Ectodermal cell (in vitro differentiated cells): ENCODE measurements around the gene FSIP1.

ENCODE experiments used
- H3K27ac ChIP-seq: 2 replicates; pipeline ENCODE4 v1.7.0; 2013; ENCODE audit warnings: mild to moderate bottlenecking, low read depth, low read length; ENCODE audit not compliant: insufficient read depth, poor library complexity, severe bottlenecking
- H3K27me3 ChIP-seq: 2 replicates; pipeline ENCODE4 v1.7.0; 2013; ENCODE audit warnings: mild to moderate bottlenecking, low read length; ENCODE audit not compliant: insufficient read depth, control insufficient read depth, poor library complexity, severe bottlenecking
- H3K36me3 ChIP-seq: one replicate; pipeline ENCODE4 v1.7.0; 2013; ENCODE audit warnings: low read length; ENCODE audit not compliant: control insufficient read depth, insufficient read depth
- H3K4me1 ChIP-seq: one replicate; pipeline ENCODE4 v1.7.0; 2013; ENCODE audit warnings: low read length; ENCODE audit not compliant: control insufficient read depth, insufficient read depth
- H3K4me3 ChIP-seq: 2 replicates; pipeline ENCODE4 v1.7.0; 2013; ENCODE audit warnings: low read depth, low read length, control low read depth; ENCODE audit not compliant: insufficient read depth
- H3K9me3 ChIP-seq: 2 replicates; pipeline ENCODE4 v1.7.0; 2013; ENCODE audit warnings: mild to moderate bottlenecking, low read length, moderate library complexity; ENCODE audit not compliant: control insufficient read depth
- whole genome bisulfite sequencing, 2 experiments: methylation state at CpG; one replicate each; pipeline ENCODE4 v1.1.7; 2013; ENCODE audit warnings: missing lambda C conversion rate in 2 of 2; 5-methylcytosine and 5-hydroxymethylcytosine counted together

Gene FSIP1

GRCh38 chr15:39643727-39644126 is 138.9 kb downstream of the FSIP1 start:
- no peaks in the 10 kb centered on the region for H3K27me3 ChIP-seq
- H3K36me3 ChIP-seq, result no peaks in the 10 kb centered on the region
- peaks cover 20% of the 10 kb centered on the region for H3K4me1 ChIP-seq
- H3K4me3 ChIP-seq, result no peak overlapping the region
- 93 to 98% methylated on average over 1 of the region's 1 CpG for WGBS, 2 experiments
- H3K9me3 ChIP-seq, result no peaks in the 10 kb centered on the region
- H3K27ac ChIP-seq, result no peak overlapping the region

- H3K27ac ChIP-seq, result peak overlapping the region; percentile 44
- H3K4me3 ChIP-seq, result no peak overlapping the region
- H3K27me3 ChIP-seq, result no peaks in the 10 kb centered on the region
- H3K9me3 ChIP-seq, result no peaks in the 10 kb centered on the region
- H3K4me1 ChIP-seq, result peaks cover 20% of the 10 kb centered on the region
- H3K36me3 ChIP-seq, result no peaks in the 10 kb centered on the region
- WGBS, 2 experiments, result 36 to 55% methylated on average over 4 to 5 of the region's 5 CpGs
These were observed 140.5 kb downstream of the FSIP1 start for GRCh38 chr15:39642011-39642640.

DNA sequence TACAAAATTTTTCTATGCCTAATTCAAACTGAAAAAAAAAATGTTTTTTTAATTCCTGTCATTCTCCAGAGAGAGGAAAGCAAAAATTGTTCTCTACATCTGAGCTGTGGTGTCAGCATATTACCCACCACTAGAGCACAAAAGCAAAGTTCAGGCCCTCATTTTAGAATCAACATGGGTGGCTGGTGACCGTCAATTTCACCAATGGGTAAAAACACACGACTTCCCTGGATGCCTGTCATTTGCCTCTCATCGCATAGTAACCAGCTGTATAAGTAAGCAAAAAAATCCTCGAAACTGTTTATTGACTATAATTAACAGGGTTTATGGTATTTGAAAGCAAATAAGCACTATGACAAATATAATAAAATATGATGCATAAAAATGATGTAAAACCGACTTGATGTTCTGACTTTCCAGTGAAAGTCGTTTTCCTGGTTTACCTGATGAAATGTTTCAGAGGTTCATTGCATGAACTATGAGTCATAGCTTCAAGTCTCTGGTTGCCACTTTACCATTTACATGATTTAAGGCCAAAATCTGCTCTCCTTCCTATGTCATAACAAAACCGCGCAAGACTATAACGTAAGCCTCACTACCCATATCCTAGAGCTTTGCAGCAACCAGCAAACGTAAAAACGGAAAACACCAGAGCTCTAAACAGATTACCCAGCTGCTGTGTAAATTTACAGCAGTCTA is 141.3 kb downstream of the FSIP1 start:
- Histone ChIP-seq H3K4me3 (no peak overlapping the region), H3K36me3 (no peaks in the 10 kb centered on the region), H3K27me3 (no peaks in the 10 kb centered on the region), H3K9me3 (no peaks in the 10 kb centered on the region), H3K4me1 (peaks cover 20% of the 10 kb centered on the region), H3K27ac (no peak overlapping the region)
- 94 to 95% methylated on average over 10 of the region's 11 CpGs for WGBS, 2 experiments

- Histone ChIP-seq H3K36me3 (no peaks in the 10 kb centered on the region), H3K9me3 (no peaks in the 10 kb centered on the region), H3K4me1 (peaks cover 20% of the 10 kb centered on the region), H3K4me3 (no peak overlapping the region), H3K27me3 (no peaks in the 10 kb centered on the region), H3K27ac (no peak overlapping the region)
- WGBS, 2 experiments, result 88 to 94% methylated on average over 3 of the region's 3 CpGs
These were observed 142.0 kb downstream of the FSIP1 start for GRCh38 chr15:39640665-39641064.

DNA sequence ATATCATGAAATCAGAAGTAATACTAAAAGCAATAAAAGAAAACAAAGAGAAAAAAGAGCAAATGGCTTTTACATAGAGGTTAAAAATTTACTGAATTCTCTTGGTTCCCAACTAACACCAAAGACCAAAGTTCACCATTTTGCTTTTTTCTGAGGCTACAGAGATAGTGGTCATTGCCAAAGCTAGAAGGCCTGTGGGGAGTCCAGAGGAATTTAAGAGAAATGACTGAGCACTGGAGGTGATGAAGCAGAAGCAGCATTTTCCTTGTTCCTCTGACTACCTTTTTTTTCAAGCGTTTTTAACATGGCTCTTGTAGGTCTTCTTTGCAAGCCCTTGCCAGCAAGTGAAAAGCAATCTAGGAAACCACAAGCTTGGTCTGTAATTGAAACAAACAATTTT is 143.6 kb downstream of the FSIP1 start:
- Histone ChIP-seq H3K9me3 (no peaks in the 10 kb centered on the region), H3K27ac (no peak overlapping the region), H3K4me1 (peaks cover 13% of the 10 kb centered on the region), H3K4me3 (no peak overlapping the region), H3K27me3 (no peaks in the 10 kb centered on the region), H3K36me3 (no peaks in the 10 kb centered on the region)
- WGBS, 2 experiments, result 93 to 96% methylated on average over 1 of the region's 1 CpG

- Histone ChIP-seq H3K4me1 (peaks cover 10% of the 10 kb centered on the region), H3K4me3 (no peak overlapping the region), H3K27ac (no peak overlapping the region), H3K27me3 (no peaks in the 10 kb centered on the region), H3K36me3 (no peaks in the 10 kb centered on the region), H3K9me3 (no peaks in the 10 kb centered on the region)
- WGBS, 2 experiments, result 100% methylated on average over 1 of the region's 1 CpG
These were observed 144.6 kb downstream of the FSIP1 start for GRCh38 chr15:39638041-39638440.

GRCh38 chr15:39631357-39631756 is 151.3 kb downstream of the FSIP1 start:
- no peaks in the 10 kb centered on the region for H3K4me1 ChIP-seq
- 83 to 92% methylated on average over 3 of the region's 3 CpGs for WGBS, 2 experiments
- H3K4me3 ChIP-seq, result no peak overlapping the region
- H3K9me3 ChIP-seq, result no peaks in the 10 kb centered on the region
- H3K27me3 ChIP-seq, result no peaks in the 10 kb centered on the region
- H3K36me3 ChIP-seq, result no peaks in the 10 kb centered on the region
- no peak overlapping the region for H3K27ac ChIP-seq

DNA sequence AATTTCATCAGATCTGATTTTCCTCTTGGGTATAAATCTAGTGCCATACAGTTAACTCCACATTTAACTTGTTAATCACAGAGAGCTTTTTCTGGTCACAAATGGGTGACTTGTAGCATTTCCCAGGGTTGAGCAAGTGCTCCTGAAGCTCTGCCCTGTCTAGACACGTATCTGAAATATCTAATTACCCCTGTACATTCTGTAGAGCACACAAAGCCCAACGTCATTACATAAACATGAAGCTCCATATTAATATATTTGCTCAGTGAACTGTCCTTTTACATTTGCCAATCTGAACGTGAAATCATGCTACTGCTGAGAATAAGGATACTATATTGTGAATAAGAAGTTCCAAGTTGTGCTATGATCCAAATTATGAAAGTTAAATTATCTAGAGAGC is 152.7 kb downstream of the FSIP1 start:
- H3K9me3 ChIP-seq, result no peaks in the 10 kb centered on the region

DNA sequence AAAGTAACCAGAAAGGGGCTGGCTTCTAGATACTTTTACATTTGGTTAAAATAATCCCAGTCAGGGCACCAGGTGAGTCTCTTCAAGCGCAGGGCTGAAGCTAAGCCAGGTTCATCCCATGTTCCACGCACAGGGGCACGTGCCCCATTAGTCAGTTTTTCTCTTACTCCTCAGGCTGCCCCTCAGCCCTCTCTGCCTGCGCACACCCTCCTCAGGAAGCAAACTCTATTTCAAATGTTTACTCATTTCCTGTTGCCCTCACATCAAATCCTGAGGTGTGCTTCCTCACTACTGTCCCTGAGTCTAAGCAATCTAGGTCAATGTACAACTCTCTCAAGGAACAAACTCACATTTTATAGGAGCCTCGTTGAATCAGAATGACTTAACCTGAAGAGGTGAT is 153.3 kb downstream of the FSIP1 start:
- Histone ChIP-seq H3K9me3 (no peaks in the 10 kb centered on the region), H3K36me3 (no peaks in the 10 kb centered on the region), H3K4me3 (no peak overlapping the region), H3K27ac (no peak overlapping the region), H3K4me1 (no peaks in the 10 kb centered on the region), H3K27me3 (no peaks in the 10 kb centered on the region)
- 91 to 96% methylated on average over 5 of the region's 5 CpGs for WGBS, 2 experiments

More for the DNA sequence above, 152.7 kb downstream of the FSIP1 start:
- Histone ChIP-seq H3K4me3 (no peak overlapping the region), H3K27ac (no peak overlapping the region), H3K27me3 (no peaks in the 10 kb centered on the region), H3K4me1 (no peaks in the 10 kb centered on the region), H3K36me3 (no peaks in the 10 kb centered on the region)
- WGBS, 2 experiments, result 91 to 96% methylated on average over 3 of the region's 3 CpGs

- H3K9me3 ChIP-seq, result no peaks in the 10 kb centered on the region
- no peaks in the 10 kb centered on the region for H3K27me3 ChIP-seq
- H3K36me3 ChIP-seq, result no peaks in the 10 kb centered on the region
- no peaks in the 10 kb centered on the region for H3K4me1 ChIP-seq
- WGBS, 2 experiments, result 92 to 94% methylated on average over 9 of the region's 9 CpGs
- no peak overlapping the region for H3K27ac ChIP-seq
- H3K4me3 ChIP-seq, result no peak overlapping the region
These were observed 153.9 kb downstream of the FSIP1 start for GRCh38 chr15:39628546-39629257.
